Endothelial cell of umbilical vein (primary cell): ENCODE measurements around the gene DGKI. TPM values are rescaled to one million over a fixed set of nuclear protein-coding genes. Genes with fewer than 3 reads are reported as not detected.

ENCODE experiments used
- BruUV-seq: library from RNA; stranded (reverse); fragments of 400-500 nt; replicated peaks from 2 replicates; lab custom pipeline; 2021; lab: Mats Ljungman, UMichigan
- CTCF ChIA-PET: fragments of 300-600, 350-600 bp; sonication (Branson Sonifier 250); formaldehyde crosslinking; loops from one replicate; lab custom pipeline; 2021; ENCODE audit warnings: antibody characterized with exemption, inconsistent platforms; lab: Charles Lee
- POLR2A ChIA-PET: fragments of 300-600, 350-600 bp; sonication (Branson Sonifier 250); formaldehyde crosslinking; loops from one replicate; lab custom pipeline; 2021; ENCODE audit warnings: antibody characterized with exemption, inconsistent platforms; lab: Charles Lee
- DNase-seq: peaks from one replicate; pipeline ENCODE4 v3.0.0-alpha.2; 2011; ENCODE audit warnings: low read depth, low spot score
- FAIRE-seq: peaks from 2 replicates; lab custom pipeline; 2011; peaks lifted over from hg19 to GRCh38; lab: Jason Lieb, UNC
- H2AFZ ChIP-seq: 2 replicates; pipeline ENCODE4 v1.6.0; 2012; ENCODE audit warnings: low read depth, low read length, control low read depth, inconsistent platforms
- H3K27ac ChIP-seq: 2 replicates; pipeline ENCODE4 v1.5.1; 2011; ENCODE audit warnings: low read depth, mild to moderate bottlenecking, control low read depth, low read length, moderate library complexity; ENCODE audit not compliant: insufficient read depth
- H3K27me3 ChIP-seq, 2 experiments: 2 replicates each; pipeline versions ENCODE4 v1.6.0 to v1.6.1; 2011; ENCODE audit warnings: low read length in 2 of 2, mixed read lengths in 1 of 2; ENCODE audit not compliant: control insufficient read depth in 2 of 2, insufficient read depth in 2 of 2
- H3K36me3 ChIP-seq, 2 experiments: 2 replicates in 1 of 2; 3 replicates in 1 of 2; pipeline ENCODE4 v1.5.1; 2011; ENCODE audit warnings: low read length in 2 of 2, mild to moderate bottlenecking in 1 of 2, moderate library complexity in 1 of 2; ENCODE audit not compliant: control insufficient read depth in 2 of 2, insufficient read depth in 2 of 2; ENCODE audit errors: extremely low read depth in 1 of 2
- H3K4me1 ChIP-seq: 3 replicates; pipeline ENCODE4 v1.5.1; 2011; ENCODE audit warnings: mild to moderate bottlenecking, low read length; ENCODE audit not compliant: control insufficient read depth, insufficient read depth; ENCODE audit errors: extremely low read depth
- H3K4me2 ChIP-seq: 2 replicates; pipeline ENCODE4 v1.6.1; 2011; ENCODE audit warnings: low read length, control low read depth, mixed read lengths; ENCODE audit not compliant: insufficient read depth
- H3K4me3 ChIP-seq, 3 experiments: fragments of 200-600 bp in 1 of 3; sonication (generic), shearing (Covaris generic) in 1 of 3; replicated peaks in 1 of 3; 2 replicates each; pipeline ENCODE4 v1.5.1; 2011 to 2016; ENCODE audit warnings: control low read depth in 3 of 3, low read length in 3 of 3, mild to moderate bottlenecking in 2 of 3, inconsistent platforms in 1 of 3, low read depth in 1 of 3, moderate library complexity in 1 of 3; ENCODE audit not compliant: insufficient read depth in 1 of 3
- H3K79me2 ChIP-seq: 2 replicates; pipeline ENCODE4 v1.6.0; 2012; ENCODE audit warnings: low read length, inconsistent platforms; ENCODE audit not compliant: control insufficient read depth, insufficient read depth
- H3K9ac ChIP-seq: replicated peaks from 2 replicates; pipeline ENCODE3; 2011; ENCODE audit warnings: low read length, control low read depth; ENCODE audit not compliant: insufficient read depth; ENCODE audit errors: extremely low read depth
- H3K9me1 ChIP-seq: replicated peaks from 3 replicates; pipeline ENCODE4 v1.6.0; 2011; ENCODE audit warnings: mild to moderate bottlenecking, low read length; ENCODE audit not compliant: control insufficient read depth, insufficient read depth; ENCODE audit errors: extremely low read depth
- H3K9me3 ChIP-seq: replicated peaks from 2 replicates; pipeline ENCODE4 v1.5.1; 2012; ENCODE audit warnings: low read length, inconsistent platforms; ENCODE audit not compliant: control insufficient read depth, insufficient read depth
- H4K20me1 ChIP-seq: replicated peaks from 2 replicates; pipeline ENCODE3; 2011; ENCODE audit warnings: mild to moderate bottlenecking, low read length; ENCODE audit not compliant: control insufficient read depth, insufficient read depth; ENCODE audit errors: extremely low read depth
- EZH2 ChIP-seq: IDR thresholded peaks from 2 replicates; pipeline ENCODE4 v1.6.1; 2012; ENCODE audit warnings: borderline replicate concordance, low read depth, mild to moderate bottlenecking, moderate library complexity, low read length, inconsistent platforms; ENCODE audit not compliant: severe bottlenecking
- FOS ChIP-seq: IDR thresholded peaks from 2 replicates; pipeline ENCODE4 v1.6.1; 2011; ENCODE audit warnings: mild to moderate bottlenecking, low read length, moderate library complexity, borderline replicate concordance; ENCODE audit not compliant: insufficient read depth
- GATA2 ChIP-seq: IDR thresholded peaks from 2 replicates; pipeline ENCODE4 v1.7.0; 2011; ENCODE audit warnings: low read depth, mild to moderate bottlenecking, moderate library complexity, mixed read lengths, low read length; ENCODE audit not compliant: insufficient read length, insufficient read depth
- JUN ChIP-seq: IDR thresholded peaks from 2 replicates; pipeline ENCODE4 v1.6.1; 2011; ENCODE audit warnings: borderline replicate concordance, low read depth; ENCODE audit not compliant: insufficient read length, insufficient read depth
- MAX ChIP-seq: IDR thresholded peaks from 2 replicates; pipeline ENCODE4 v1.6.1; 2011; ENCODE audit not compliant: insufficient read depth, insufficient read length
- MYC ChIP-seq: IDR thresholded peaks from one replicate; pipeline ENCODE4 v1.6.1; 2011; ENCODE audit warnings: mild to moderate bottlenecking, low read depth, low read length
- POLR2A ChIP-seq: IDR thresholded peaks from 2 replicates; pipeline ENCODE4 v1.6.1; 2012; ENCODE audit warnings: low read depth, mild to moderate bottlenecking, control low read depth, low read length
- POLR2AphosphoS5 ChIP-seq: IDR thresholded peaks from 2 replicates; pipeline ENCODE4 v1.6.1; 2012; ENCODE audit warnings: low read depth, mild to moderate bottlenecking, control low read depth, low read length, moderate library complexity; ENCODE audit not compliant: insufficient read depth
- dilution Hi-C: fragments of 300-500 bp; cut with MboI; formaldehyde crosslinking; loops from one replicate; pipeline ENCODE4 v1.15.0; 2019; ENCODE audit warnings: low sequenced_read_pairs; ENCODE audit not compliant: extremely low pct_ligation_motif_present
- intact Hi-C: fragments of 100-400 bp; cut with micrococcal nuclease; formaldehyde crosslinking; loops from one replicate; pipeline ENCODE4 v1.10.0; 2022
- polyA plus RNA-seq, 4 experiments: library from polyadenylated mRNA; depleted of rRNA in 3 of 4; stranded (reverse) in 3 of 4; unstranded in 1 of 4; fragments of >200 nt; gene quantifications; 2 replicates each; pipeline versions ENCODE4 v1.2.1 to v1.2.3, GENCODE V29; 2011 to 2012; ENCODE audit warnings: missing spikeins in 1 of 4
- total RNA-seq: library from RNA; stranded (reverse); gene quantifications from 2 replicates; pipeline ENCODE4 v1.2.3, GENCODE V29; 2021
- TF ChIP-seq, protein P1 (sequence below), 2 donors: IDR thresholded peaks; 1 replicate in 1 of 2; 2 replicates in 1 of 2; pipeline ENCODE4 v1.5.1; 2011; ENCODE audit warnings: low read length in 2 of 2, mild to moderate bottlenecking in 2 of 2, moderate library complexity in 2 of 2, control low read depth in 1 of 2, inconsistent platforms in 1 of 2, low read depth in 1 of 2; ENCODE audit not compliant: insufficient read depth in 1 of 2; ENCODE audit errors: extremely low read depth in 1 of 2

DGKI gene
- total and polyA plus RNA-seq, 2 donors (not counting 3 experiments of a cell fraction or from before 2014, with no cell fraction given) = 0.11 to 0.51 TPM

DNA sequence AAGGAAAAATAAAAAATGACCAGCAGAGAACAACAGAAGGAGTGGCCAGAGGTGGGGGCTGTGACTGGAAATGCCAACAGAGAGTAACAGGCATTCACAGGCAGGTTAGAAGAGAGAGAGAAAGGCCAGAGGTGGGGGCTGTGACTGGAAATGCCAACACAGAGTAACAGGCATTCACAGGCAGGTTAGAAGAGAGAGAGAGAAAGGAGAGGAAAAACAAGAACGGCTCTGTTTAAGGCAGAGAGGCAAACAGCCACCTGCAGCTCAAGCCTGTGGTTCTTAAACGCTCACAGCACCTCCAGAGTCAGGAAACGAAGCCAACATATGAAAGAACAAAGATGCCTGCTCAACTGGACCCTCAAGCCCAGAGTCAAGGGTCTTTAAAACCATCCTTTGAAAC is 39.5 kb upstream of the DGKI start:
- no peaks in the 10 kb centered on the region for H3K79me2 ChIP-seq
- CTCF ChIA-PET = interaction anchor here (6.3 kb wide), 1 partner anchor 231 kb away, joined by 31 read pairs; no protein-coding TSS in a partner anchor
- H4K20me1 ChIP-seq = no peaks in the 10 kb centered on the region
- no peak overlapping the region for H3K9ac ChIP-seq
- BruUV-seq = no TSS peak
- peaks cover 8 to 29% of the 10 kb centered on the region in 2 experiments for H3K36me3 ChIP-seq
- H2AFZ ChIP-seq = no peak overlapping the region
- no peaks in the 10 kb centered on the region for H3K9me3 ChIP-seq
- POLR2A ChIA-PET = no interaction called here
- TF ChIP-seq EZH2 = no peak
- no peak for TF ChIP-seq FOS
- TF ChIP-seq MAX = no peak
- TF ChIP-seq JUN = no peak
- no peak for TF ChIP-seq GATA2
- H3K27ac ChIP-seq = no peak overlapping the region
- H3K4me3 ChIP-seq = no peak overlapping the region
- dilution Hi-C loops = no loop called here
- peaks cover 8% of the 10 kb centered on the region for H3K4me1 ChIP-seq
- H3K4me2 ChIP-seq = no peak overlapping the region
- intact Hi-C loops = no loop called here
- FAIRE-seq = no peak
- H3K27me3 ChIP-seq = no peaks in the 10 kb centered on the region
- DNase-seq = no peak
- no peaks in the 10 kb centered on the region for H3K9me1 ChIP-seq

DNA sequence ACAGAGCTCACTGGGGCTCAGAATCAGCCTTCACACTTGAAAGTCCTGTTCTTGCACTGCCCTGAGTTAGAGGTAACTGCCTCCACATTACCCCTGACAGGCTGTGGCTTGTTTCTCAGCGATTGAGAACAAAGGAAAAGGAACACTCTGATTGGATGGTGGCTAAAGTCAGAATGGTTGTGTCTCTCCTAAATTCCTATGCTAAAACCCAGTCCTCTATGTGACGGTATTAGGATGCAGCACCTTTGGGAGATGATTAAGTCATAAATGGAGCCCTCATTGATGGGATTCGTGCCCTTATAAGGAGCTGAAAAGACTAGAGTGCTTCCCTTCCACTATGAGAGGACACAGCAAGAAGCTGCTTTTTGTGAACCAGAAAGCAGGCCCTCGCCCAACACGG is 38.9 kb upstream of the DGKI start:
- H3K27me3 ChIP-seq = no peaks in the 10 kb centered on the region
- no peaks in the 10 kb centered on the region for H4K20me1 ChIP-seq
- H3K4me3 ChIP-seq = no peak overlapping the region
- peaks cover 8 to 29% of the 10 kb centered on the region in 2 experiments for H3K36me3 ChIP-seq
- H3K27ac ChIP-seq = no peak overlapping the region
- no peaks in the 10 kb centered on the region for H3K9me3 ChIP-seq
- CTCF ChIA-PET = interaction anchor here (1.7 to 6.3 kb wide), 2 partner anchors 230 to 259 kb away, joined by 5 to 31 read pairs; no protein-coding TSS in a partner anchor
- TF ChIP-seq EZH2 = no peak
- no peak for TF ChIP-seq POLR2A
- TF ChIP-seq GATA2 = no peak
- TF ChIP-seq MAX = no peak
- TF ChIP-seq MYC = no peak
- no peak for TF ChIP-seq FOS
- TF ChIP-seq POLR2AphosphoS5 = no peak
- TF ChIP-seq JUN = no peak
- TF ChIP-seq, protein P1, sequence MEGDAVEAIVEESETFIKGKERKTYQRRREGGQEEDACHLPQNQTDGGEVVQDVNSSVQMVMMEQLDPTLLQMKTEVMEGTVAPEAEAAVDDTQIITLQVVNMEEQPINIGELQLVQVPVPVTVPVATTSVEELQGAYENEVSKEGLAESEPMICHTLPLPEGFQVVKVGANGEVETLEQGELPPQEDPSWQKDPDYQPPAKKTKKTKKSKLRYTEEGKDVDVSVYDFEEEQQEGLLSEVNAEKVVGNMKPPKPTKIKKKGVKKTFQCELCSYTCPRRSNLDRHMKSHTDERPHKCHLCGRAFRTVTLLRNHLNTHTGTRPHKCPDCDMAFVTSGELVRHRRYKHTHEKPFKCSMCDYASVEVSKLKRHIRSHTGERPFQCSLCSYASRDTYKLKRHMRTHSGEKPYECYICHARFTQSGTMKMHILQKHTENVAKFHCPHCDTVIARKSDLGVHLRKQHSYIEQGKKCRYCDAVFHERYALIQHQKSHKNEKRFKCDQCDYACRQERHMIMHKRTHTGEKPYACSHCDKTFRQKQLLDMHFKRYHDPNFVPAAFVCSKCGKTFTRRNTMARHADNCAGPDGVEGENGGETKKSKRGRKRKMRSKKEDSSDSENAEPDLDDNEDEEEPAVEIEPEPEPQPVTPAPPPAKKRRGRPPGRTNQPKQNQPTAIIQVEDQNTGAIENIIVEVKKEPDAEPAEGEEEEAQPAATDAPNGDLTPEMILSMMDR (IDR thresholded peaks at IDR 0.05; ENCODE audit: extremely low read depth in 1 of 2, insufficient read depth in 1 of 2, low read depth in 1 of 2, low read length in 2 of 2) = no peak
- H3K9ac ChIP-seq = no peak overlapping the region
- H3K4me1 ChIP-seq = peaks cover 8% of the 10 kb centered on the region
- dilution Hi-C loops (no loop called here), intact Hi-C loops (no loop called here)
- no peaks in the 10 kb centered on the region for H3K79me2 ChIP-seq
- no peak overlapping the region for H2AFZ ChIP-seq
- POLR2A ChIA-PET = no interaction called here
- FAIRE-seq (no peak), DNase-seq (no peak)
- no peaks in the 10 kb centered on the region for H3K9me1 ChIP-seq
- H3K4me2 ChIP-seq = no peak overlapping the region
- BruUV-seq = no TSS peak
